ENCODE results near the gene ODAPH.
"Not testable (repeated sequence)": the region's sequence is repeated elsewhere in the genome, so short reads cannot be mapped to it uniquely, and the experiment has no call there.

ODAPH gene

DNA sequence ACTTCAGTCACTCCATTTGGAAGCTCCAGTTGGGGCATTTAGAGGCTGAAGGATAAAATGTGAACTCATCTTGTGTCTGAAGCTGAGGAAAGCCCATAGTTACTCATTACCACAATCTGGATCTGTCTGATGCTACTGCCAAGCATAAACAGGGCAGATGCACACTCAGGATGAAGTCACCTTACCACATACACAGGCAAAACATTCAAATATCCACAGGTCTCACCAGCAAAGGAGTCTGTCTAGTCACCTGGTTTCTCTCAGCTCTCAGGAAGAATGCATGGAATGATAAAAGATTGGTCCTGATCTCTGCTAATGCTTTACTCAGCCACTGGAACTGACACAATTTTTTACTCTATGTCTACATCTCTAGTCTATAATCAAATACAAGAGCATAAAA lies 13.0 kb upstream of the ODAPH start:
- TF ChIP-seq, protein P1, sequence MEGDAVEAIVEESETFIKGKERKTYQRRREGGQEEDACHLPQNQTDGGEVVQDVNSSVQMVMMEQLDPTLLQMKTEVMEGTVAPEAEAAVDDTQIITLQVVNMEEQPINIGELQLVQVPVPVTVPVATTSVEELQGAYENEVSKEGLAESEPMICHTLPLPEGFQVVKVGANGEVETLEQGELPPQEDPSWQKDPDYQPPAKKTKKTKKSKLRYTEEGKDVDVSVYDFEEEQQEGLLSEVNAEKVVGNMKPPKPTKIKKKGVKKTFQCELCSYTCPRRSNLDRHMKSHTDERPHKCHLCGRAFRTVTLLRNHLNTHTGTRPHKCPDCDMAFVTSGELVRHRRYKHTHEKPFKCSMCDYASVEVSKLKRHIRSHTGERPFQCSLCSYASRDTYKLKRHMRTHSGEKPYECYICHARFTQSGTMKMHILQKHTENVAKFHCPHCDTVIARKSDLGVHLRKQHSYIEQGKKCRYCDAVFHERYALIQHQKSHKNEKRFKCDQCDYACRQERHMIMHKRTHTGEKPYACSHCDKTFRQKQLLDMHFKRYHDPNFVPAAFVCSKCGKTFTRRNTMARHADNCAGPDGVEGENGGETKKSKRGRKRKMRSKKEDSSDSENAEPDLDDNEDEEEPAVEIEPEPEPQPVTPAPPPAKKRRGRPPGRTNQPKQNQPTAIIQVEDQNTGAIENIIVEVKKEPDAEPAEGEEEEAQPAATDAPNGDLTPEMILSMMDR (conservative IDR thresholded peaks at IDR 0.05; ENCODE audit: low read depth, low read length) = no peak
- no peak overlapping the region for H3K4me3 ChIP-seq (ENCODE audit: low read depth, low read length)
- DNase-seq (ENCODE audit: low read depth) = peak; percentile 77

DNA sequence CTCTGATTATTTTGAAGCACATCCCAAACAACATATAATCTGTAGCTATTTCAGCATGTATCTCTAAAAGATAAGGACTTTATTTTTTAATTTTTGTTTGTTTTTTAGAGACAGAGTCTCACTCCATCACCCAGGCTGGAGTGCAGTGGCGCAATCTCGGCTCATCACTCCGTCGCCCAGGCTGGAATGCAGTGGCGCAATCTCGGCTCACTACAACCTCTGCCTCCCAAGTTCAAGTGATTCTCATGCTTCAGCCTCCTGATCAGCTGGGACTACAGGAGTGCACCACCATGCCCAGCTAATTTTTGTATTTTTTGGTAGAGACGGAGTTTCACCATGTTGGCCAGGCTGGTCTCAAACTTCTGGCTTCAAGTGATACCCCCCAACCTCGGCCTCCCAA lies 11.6 kb upstream of the ODAPH start:
- DNase-seq (ENCODE audit: low read depth) = peak; percentile 51
- not testable (repeated sequence) for H3K4me3 ChIP-seq (ENCODE audit: low read depth, low read length)

DNA sequence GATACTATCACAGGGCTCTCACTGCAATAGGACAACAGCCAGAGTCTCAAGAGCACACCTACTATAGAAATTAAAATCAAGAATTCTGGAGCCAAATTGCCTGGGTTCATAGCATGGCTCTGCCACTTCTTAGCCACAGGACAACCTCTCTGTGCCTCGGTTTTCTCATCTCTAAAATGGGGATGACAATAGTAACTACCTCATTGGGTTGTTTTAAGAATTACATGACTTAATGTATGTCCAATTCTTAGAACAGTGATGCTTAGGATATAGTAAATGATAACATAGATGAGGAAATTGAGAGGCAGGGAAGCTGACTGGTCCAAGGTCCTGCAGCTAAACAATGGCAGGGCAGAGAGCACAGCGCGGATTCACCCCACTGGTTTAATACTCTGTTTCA lies 11.0 kb upstream of the ODAPH start:
- DNase-seq (ENCODE audit: low read depth) = no peak

DNA sequence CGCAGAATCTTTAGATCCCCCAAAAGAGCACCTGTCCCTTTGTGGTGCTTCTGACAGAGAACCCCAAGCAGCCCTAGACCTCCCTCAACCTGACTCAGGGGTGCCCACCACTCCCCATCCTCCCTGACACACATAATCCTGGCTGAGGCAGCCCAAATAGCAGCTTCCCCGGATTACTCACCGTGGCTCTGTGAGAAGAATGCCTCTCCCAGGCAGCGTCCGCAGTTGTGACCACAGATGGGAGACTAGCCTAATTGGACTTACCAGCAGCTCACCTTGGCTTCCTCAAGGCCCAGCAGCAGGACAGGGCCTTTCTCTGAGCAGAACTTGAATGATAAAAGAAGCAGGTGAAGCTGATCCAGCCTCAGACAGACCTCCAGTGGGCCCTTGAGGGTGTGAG lies 10.3 kb upstream of the ODAPH start:
- TF ChIP-seq, protein P1 (conservative IDR thresholded peaks at IDR 0.05; ENCODE audit: low read depth, low read length) = no peak
- H3K4me3 ChIP-seq (ENCODE audit: low read depth, low read length) = no peak overlapping the region
- peak; percentile 22 for DNase-seq (ENCODE audit: low read depth)

More for the DNA sequence above, 11.0 kb upstream of the ODAPH start:
- TF ChIP-seq, protein P1 (conservative IDR thresholded peaks at IDR 0.05; ENCODE audit: low read depth, low read length) = no peak
- no peak overlapping the region for H3K4me3 ChIP-seq (ENCODE audit: low read depth, low read length)

DNA sequence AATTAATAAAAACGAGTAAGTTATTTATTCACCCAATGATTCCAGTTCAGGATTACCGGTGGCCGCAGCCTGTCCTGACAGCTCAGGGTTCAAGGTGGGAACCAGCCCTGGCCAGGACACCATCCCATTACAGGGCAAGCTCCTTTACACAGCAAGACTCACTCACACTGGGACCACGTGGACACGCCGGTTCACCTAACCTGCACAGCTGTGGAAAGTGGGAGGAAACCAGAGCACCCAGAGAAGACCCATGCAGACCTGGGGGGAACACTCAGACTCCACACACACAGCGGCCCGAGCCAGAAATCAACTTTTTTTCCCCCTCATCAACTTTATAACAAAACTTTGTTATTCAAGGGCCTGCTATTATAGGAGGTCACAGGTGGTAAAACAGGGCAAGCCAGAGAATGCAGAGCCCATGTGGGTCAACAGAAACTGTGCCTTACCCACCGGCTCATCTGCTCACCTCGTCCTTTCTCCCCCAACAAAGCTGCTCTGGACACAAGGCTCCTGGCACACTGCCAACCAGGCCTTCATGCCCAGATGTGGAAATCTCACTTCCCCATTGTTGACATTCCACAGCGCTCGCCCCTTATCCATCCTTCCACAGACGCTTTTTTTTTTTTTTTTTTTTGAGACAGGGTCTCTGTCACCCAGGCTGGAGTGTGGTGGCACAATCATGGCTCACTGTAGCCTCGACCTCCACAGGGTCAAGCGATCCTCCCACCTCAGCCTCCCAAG lies 8.0 kb upstream of the ODAPH start:
- TF ChIP-seq, protein P1 (conservative IDR thresholded peaks at IDR 0.05; ENCODE audit: low read depth, low read length) = no peak
- peak; percentile 66 for DNase-seq (ENCODE audit: low read depth)
- H3K4me3 ChIP-seq (ENCODE audit: low read depth, low read length) = no peak overlapping the region

DNA sequence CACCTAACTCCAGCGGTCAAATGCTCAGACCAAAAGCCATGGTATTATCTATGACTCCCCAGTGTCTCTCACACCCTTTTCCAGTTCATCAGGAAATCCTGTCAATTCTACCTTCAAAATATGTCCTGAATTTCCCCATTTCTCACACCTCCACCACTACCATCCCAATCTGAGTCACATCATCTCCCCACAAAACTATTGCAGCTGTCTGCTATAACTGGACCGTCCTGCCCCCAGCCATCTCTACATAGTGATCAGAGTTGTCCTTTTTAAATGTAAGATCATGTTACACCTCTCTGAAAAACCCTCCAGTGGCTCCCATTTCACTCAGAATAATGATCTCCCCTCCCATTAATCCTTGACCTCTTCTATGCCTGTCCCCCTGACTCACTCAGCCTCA lies 6.8 kb upstream of the ODAPH start:
- no peak for DNase-seq (ENCODE audit: low read depth)
- TF ChIP-seq, protein P1 (conservative IDR thresholded peaks at IDR 0.05; ENCODE audit: low read depth, low read length) = no peak
- no peak overlapping the region for H3K4me3 ChIP-seq (ENCODE audit: low read depth, low read length)

DNA sequence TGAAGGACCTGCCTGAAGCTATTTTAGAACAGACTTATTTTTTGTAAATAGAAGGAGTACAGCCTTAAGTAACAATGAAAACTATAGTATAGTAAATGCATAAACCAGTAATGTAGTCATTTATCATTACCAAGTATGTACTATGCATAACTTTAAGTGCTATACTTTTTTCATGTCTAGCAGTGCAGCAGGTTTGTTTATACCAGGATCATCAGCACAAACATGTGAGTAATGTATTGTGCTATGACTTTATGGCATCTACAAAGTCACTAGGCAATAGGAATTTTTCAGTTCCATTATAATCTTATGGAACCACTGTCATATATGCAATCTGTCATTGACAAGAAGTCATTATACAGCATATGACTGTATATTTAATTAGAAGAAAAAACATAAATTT lies 3.4 kb upstream of the ODAPH start:
- TF ChIP-seq, protein P1 (conservative IDR thresholded peaks at IDR 0.05; ENCODE audit: low read depth, low read length) = no peak
- no peak for DNase-seq (ENCODE audit: low read depth)
- no peak overlapping the region for H3K4me3 ChIP-seq (ENCODE audit: low read depth, low read length)
